Subcutaneous adipose tissue (tissue), 4 donors: ENCODE data around the gene CETP. TPM values are rescaled to one million over a fixed set of nuclear protein-coding genes. Genes with fewer than 3 reads are reported as not detected.

Experiments used
- total RNA-seq, 4 donors: library from RNA; depleted of rRNA; stranded (reverse); fragments of >200 nt; gene quantifications; one replicate each; pipeline ENCODE4 v1.1.0, GENCODE V29; 2016
- TF ChIP-seq, protein P1 (sequence below): fragments of 450-650 bp; IDR thresholded peaks from one replicate; pipeline ENCODE4 v1.5.1; 2016; ENCODE audit warnings: low read depth, mild to moderate bottlenecking, control low read depth, antibody characterized with exemption, moderate library complexity

CETP gene
- total RNA-seq, 4 donors from 2014 or later = 2.4 to 14.9 TPM; not detected in 2

GRCh38 chr16:56931892-56932720, 29.6 kb upstream of the CETP start, which contains the start of gene HERPUD1:
HERPUD1 (plus strand) TSS chr16:56932142; CDS start chr16:56932245, 103 bp downstream.
- TF ChIP-seq, protein P1, sequence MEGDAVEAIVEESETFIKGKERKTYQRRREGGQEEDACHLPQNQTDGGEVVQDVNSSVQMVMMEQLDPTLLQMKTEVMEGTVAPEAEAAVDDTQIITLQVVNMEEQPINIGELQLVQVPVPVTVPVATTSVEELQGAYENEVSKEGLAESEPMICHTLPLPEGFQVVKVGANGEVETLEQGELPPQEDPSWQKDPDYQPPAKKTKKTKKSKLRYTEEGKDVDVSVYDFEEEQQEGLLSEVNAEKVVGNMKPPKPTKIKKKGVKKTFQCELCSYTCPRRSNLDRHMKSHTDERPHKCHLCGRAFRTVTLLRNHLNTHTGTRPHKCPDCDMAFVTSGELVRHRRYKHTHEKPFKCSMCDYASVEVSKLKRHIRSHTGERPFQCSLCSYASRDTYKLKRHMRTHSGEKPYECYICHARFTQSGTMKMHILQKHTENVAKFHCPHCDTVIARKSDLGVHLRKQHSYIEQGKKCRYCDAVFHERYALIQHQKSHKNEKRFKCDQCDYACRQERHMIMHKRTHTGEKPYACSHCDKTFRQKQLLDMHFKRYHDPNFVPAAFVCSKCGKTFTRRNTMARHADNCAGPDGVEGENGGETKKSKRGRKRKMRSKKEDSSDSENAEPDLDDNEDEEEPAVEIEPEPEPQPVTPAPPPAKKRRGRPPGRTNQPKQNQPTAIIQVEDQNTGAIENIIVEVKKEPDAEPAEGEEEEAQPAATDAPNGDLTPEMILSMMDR = no peak

- TF ChIP-seq, protein P1 = no peak
These were observed 28.8 kb upstream of the CETP start for GRCh38 chr16:56932721-56933619.

- TF ChIP-seq, protein P1 = no peak
These were observed 27.7 kb upstream of the CETP start for GRCh38 chr16:56933828-56934598.

- TF ChIP-seq, protein P1 = no peak
These were observed 26.5 kb upstream of the CETP start for GRCh38 chr16:56935201-56935600.

GRCh38 chr16:56936491-56936890, 25.3 kb upstream of the CETP start:
- TF ChIP-seq, protein P1 = no peak

DNA sequence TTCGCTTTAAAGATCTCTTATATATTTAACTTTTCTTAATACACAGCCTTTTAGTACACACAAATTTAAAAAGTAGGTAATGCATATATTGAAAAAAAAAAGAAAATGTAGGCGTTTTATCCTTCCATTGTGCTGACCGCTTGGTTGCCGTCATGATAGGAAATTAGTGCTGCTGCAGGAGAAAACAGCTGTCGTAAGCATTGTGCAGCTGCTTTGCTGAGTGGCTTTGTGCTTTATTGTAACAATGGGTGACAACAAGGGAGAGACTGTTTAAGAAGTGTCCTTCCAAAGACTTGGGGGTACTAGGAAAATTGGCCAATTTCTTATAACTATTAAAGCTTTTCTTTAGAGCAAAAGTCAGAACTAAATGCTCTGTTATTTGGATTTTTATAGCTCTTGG, 24.8 kb upstream of the CETP start:
- TF ChIP-seq, protein P1 = no peak
